PC-9 (cell line): ENCODE data around the gene C17orf78. TPM values are rescaled to one million over a fixed set of nuclear protein-coding genes. Genes with fewer than 3 reads are reported as not detected.

Experiments
- Bru-seq: library from RNA; stranded (reverse); fragments of 400-500 nt; gene quantifications from one replicate; lab custom pipeline; 2021; lab: Mats Ljungman, UMichigan
- BruChase-seq, 2 experiments: library from RNA; stranded (reverse); fragments of 400-500 nt; gene quantifications; one replicate each; lab custom pipeline; 2021; lab: Mats Ljungman, UMichigan
- BruUV-seq: library from RNA; stranded (reverse); fragments of 400-500 nt; replicated peaks from 2 replicates; lab custom pipeline; 2021; lab: Mats Ljungman, UMichigan
- CTCF ChIA-PET: fragments of 300-600 bp; sonication (Branson Sonifier 250); formaldehyde crosslinking; loops from one replicate; lab custom pipeline; 2022; ENCODE audit warnings: antibody characterized with exemption; lab: Charles Lee
- POLR2A ChIA-PET: fragments of 300-600 bp; sonication (Branson Sonifier 250); formaldehyde crosslinking; loops from one replicate; lab custom pipeline; 2022; ENCODE audit warnings: antibody characterized with exemption; ENCODE audit not compliant: unreplicated experiment; lab: Charles Lee
- DNase-seq, 2 experiments: peaks; one replicate each; pipeline versions ENCODE4 v3.0.0 to v3.0.0-alpha.2; 2015 to 2022; ENCODE audit warnings: mixed read lengths in 1 of 2
- H2AFZ ChIP-seq: fragments of 200-600 bp; sonication (generic); 2 replicates; pipeline ENCODE4 v1.8.1; 2017; ENCODE audit warnings: antibody characterized with exemption
- H3F3A ChIP-seq: fragments of 200-600 bp; sonication (generic); 2 replicates; pipeline ENCODE4 v1.8.1; 2017; ENCODE audit warnings: antibody characterized with exemption, mild to moderate bottlenecking, low read depth; ENCODE audit not compliant: insufficient read depth
- H3K27ac ChIP-seq: fragments of 200-600 bp; sonication (generic); 2 replicates; pipeline ENCODE4 v1.6.1; 2016; ENCODE audit warnings: mixed run types
- H3K27me3 ChIP-seq: fragments of 200-600 bp; sonication (generic); 2 replicates; pipeline ENCODE4 v1.6.1; 2016; ENCODE audit warnings: low read depth, mixed run types; ENCODE audit not compliant: insufficient read depth
- H3K36me3 ChIP-seq: fragments of 200-600 bp; sonication (generic); 2 replicates; pipeline ENCODE4 v1.6.1; 2016; ENCODE audit warnings: low read depth, mixed run types
- H3K4me1 ChIP-seq: fragments of 200-600 bp; sonication (generic); replicated peaks from 2 replicates; pipeline ENCODE4 v1.6.1; 2016; ENCODE audit warnings: mixed run types; ENCODE audit not compliant: insufficient read depth
- H3K4me2 ChIP-seq: fragments of 200-600 bp; sonication (generic); 2 replicates; pipeline ENCODE4 v1.6.1; 2017; ENCODE audit warnings: mixed run types
- H3K4me3 ChIP-seq: fragments of 200-600 bp; sonication (generic); 2 replicates; pipeline ENCODE4 v1.6.1; 2016; ENCODE audit warnings: mixed run types
- H3K79me2 ChIP-seq: fragments of 200-600 bp; sonication (generic); 2 replicates; pipeline ENCODE4 v1.6.1; 2017; ENCODE audit warnings: low read depth, mixed run types
- H3K9me2 ChIP-seq: fragments of 200-600 bp; sonication (generic); 2 replicates; pipeline ENCODE4 v1.8.1; 2017; ENCODE audit warnings: mild to moderate bottlenecking; ENCODE audit not compliant: insufficient read depth
- H3K9me3 ChIP-seq: fragments of 200-600 bp; sonication (generic); 2 replicates; pipeline ENCODE4 v1.8.1; 2016; ENCODE audit warnings: low read depth; ENCODE audit not compliant: insufficient read depth
- H4K20me1 ChIP-seq: fragments of 200-600 bp; sonication (generic); 2 replicates; pipeline ENCODE4 v1.8.1; 2017; ENCODE audit not compliant: insufficient read depth
- EZH2 ChIP-seq: fragments of 200-600 bp; sonication (generic); IDR thresholded peaks from 2 replicates; pipeline ENCODE4 v1.8.0; 2017; ENCODE audit warnings: antibody characterized with exemption, low read depth
- intact Hi-C: fragments of 100-400 bp; cut with micrococcal nuclease; formaldehyde crosslinking; loops from one replicate; pipeline ENCODE4 v1.10.0; 2022; ENCODE audit not compliant: unreplicated experiment
- long read RNA-seq: library from polyadenylated mRNA; stranded (forward); transcript quantifications from one replicate; pipeline ENCODE4 v2.0.0, GENCODE V29; 2022
- total RNA-seq: library from RNA; stranded (reverse); gene quantifications from 2 replicates; pipeline ENCODE4 v1.2.3, GENCODE V29; 2021
- TF ChIP-seq, protein P1 (sequence below): fragments of 200-600 bp; sonication (generic); conservative IDR thresholded peaks from 2 replicates; pipeline ENCODE4 v1.6.1; 2017; ENCODE audit warnings: mixed run types, antibody characterized with exemption, mild to moderate bottlenecking, moderate library complexity

The C17orf78 gene
- total RNA-seq (not detected in 2 replicates), Bru-seq, nascent RNA (not detected), BruChase-seq, experiment 1, labeled RNA remaining after a 2-hour chase (percentile 9 among the genes with signal in this experiment), BruChase-seq, experiment 2, labeled RNA remaining after a 6-hour chase (not detected)
- long read RNA-seq: 0 reads

- POLR2A ChIA-PET: no interaction called here
These were observed at the start of gene C17orf78 for GRCh38 chr17:37375706-37376105. C17orf78 (plus strand) TSS chr17:37375985; CDS start chr17:37376093, 108 bp downstream.

GRCh38 chr17:37327341-37328090, 48.3 kb upstream of the C17orf78 start:
- peaks cover 49% of the 10 kb centered on the region for H4K20me1 ChIP-seq
- ChIA-PET POLR2A (no interaction called here), CTCF (no interaction called here)
- H3K27ac ChIP-seq: no peak overlapping the region; the same call in 1 of the 2 replicates
- H3K4me2 ChIP-seq: no peak overlapping the region
- intact Hi-C loops: no loop called here
- no peaks in the 10 kb centered on the region for H3K9me3 ChIP-seq
- no peak overlapping the region for H2AFZ ChIP-seq
- DNase-seq: no peak
- H3K4me3 ChIP-seq: no peak overlapping the region
- peaks cover 15% of the 10 kb centered on the region; the same call in 1 of the 2 replicates for H3F3A ChIP-seq
- no peaks in the 10 kb centered on the region for H3K9me2 ChIP-seq
- no TSS peak for BruUV-seq
- no peaks in the 10 kb centered on the region for H3K27me3 ChIP-seq
- H3K36me3 ChIP-seq: peaks cover 40% of the 10 kb centered on the region
- TF ChIP-seq, protein P1, sequence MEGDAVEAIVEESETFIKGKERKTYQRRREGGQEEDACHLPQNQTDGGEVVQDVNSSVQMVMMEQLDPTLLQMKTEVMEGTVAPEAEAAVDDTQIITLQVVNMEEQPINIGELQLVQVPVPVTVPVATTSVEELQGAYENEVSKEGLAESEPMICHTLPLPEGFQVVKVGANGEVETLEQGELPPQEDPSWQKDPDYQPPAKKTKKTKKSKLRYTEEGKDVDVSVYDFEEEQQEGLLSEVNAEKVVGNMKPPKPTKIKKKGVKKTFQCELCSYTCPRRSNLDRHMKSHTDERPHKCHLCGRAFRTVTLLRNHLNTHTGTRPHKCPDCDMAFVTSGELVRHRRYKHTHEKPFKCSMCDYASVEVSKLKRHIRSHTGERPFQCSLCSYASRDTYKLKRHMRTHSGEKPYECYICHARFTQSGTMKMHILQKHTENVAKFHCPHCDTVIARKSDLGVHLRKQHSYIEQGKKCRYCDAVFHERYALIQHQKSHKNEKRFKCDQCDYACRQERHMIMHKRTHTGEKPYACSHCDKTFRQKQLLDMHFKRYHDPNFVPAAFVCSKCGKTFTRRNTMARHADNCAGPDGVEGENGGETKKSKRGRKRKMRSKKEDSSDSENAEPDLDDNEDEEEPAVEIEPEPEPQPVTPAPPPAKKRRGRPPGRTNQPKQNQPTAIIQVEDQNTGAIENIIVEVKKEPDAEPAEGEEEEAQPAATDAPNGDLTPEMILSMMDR: no peak
- no peak for TF ChIP-seq EZH2
- no peaks in the 10 kb centered on the region for H3K4me1 ChIP-seq
- peaks cover 41% of the 10 kb centered on the region; the same call in 1 of the 2 replicates for H3K79me2 ChIP-seq

More at GRCh38 chr17:37375706-37376105, at the start of gene C17orf78:
- no peak within 1 kb of the TSS for H3K4me3 ChIP-seq
- H3K79me2 ChIP-seq: no peaks in the 10 kb centered on the region
- H3K9me3 ChIP-seq: no peaks in the 10 kb centered on the region
- no peaks in the 10 kb centered on the region for H3K27me3 ChIP-seq
- no peaks in the 10 kb centered on the region for H3F3A ChIP-seq
- no peak within 1 kb of the TSS for H3K4me2 ChIP-seq
- intact Hi-C loops: no loop called here
- H3K9me2 ChIP-seq: no peaks in the 10 kb centered on the region
- no peak for TF ChIP-seq EZH2
- TF ChIP-seq, protein P1: no peak
- no peak within 1 kb of the TSS for H3K27ac ChIP-seq
- H3K4me1 ChIP-seq: no peaks in the 10 kb centered on the region
- no peak within 1 kb of the TSS for H2AFZ ChIP-seq
- no peaks in the 10 kb centered on the region for H4K20me1 ChIP-seq
- BruUV-seq: no TSS peak
- no peaks in the 10 kb centered on the region for H3K36me3 ChIP-seq
- CTCF ChIA-PET: no interaction called here
- no peak for DNase-seq

DNA sequence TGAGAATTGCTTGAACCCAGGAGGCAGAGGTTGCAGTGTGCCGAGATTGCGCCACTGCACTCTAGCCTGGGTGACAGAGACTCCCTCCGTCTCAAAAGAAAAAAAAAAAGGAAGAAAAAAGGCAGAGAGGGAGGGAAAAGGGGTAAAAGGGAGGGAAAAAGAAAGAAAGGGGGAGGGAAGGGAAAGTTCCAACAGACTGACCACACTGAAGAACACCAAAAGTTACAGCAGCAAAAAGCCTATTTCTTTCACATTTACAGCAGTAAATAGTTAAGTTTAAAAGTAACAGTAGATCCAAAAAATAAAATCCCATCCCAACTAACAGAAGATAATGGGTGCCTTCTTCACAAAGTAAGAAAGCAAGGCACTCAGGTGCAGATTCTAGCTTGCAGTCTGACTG, 36.9 kb upstream of the C17orf78 start:
- ChIA-PET POLR2A (no interaction called here), CTCF (interaction anchor here (0.6 kb wide), 1 partner anchor 1215 kb away, joined by 6 read pairs; no protein-coding TSS in a partner anchor)
- Histone ChIP-seq H3K9me2 (no peaks in the 10 kb centered on the region), H2AFZ (no peak overlapping the region), H4K20me1 (peaks cover 55% of the 10 kb centered on the region), H3K79me2 (peaks cover 89% of the 10 kb centered on the region), H3K4me1 (no peaks in the 10 kb centered on the region), H3K27me3 (no peaks in the 10 kb centered on the region), H3K4me3 (no peak overlapping the region), H3K4me2 (no peak overlapping the region), H3F3A (peaks cover 23% of the 10 kb centered on the region), H3K9me3 (no peaks in the 10 kb centered on the region), H3K27ac (no peak overlapping the region), H3K36me3 (peaks cover 18% of the 10 kb centered on the region; the same call in 1 of the 2 replicates)
- intact Hi-C loops: no loop called here
- BruUV-seq: no TSS peak
- no peak for TF ChIP-seq EZH2
- TF ChIP-seq, protein P1: no peak
- DNase-seq: no peak
